Suprapubic skin (tissue), 4 donors: ENCODE results near the gene RAE1.

ENCODE experiments used
- EP300 ChIP-seq: sonication (generic); formaldehyde crosslinking; IDR thresholded peaks from one replicate; pipeline ENCODE4 v1.6.1; 2017; ENCODE audit warnings: antibody characterized with exemption
- POLR2A ChIP-seq, 2 donors: fragments of 450-650 bp; IDR thresholded peaks; one replicate each; pipeline ENCODE4 v1.6.1; 2017; ENCODE audit warnings: antibody characterized with exemption in 2 of 2, mild to moderate bottlenecking in 2 of 2, moderate library complexity in 2 of 2
- POLR2AphosphoS5 ChIP-seq, 3 donors: sonication (generic); formaldehyde crosslinking; IDR thresholded peaks; one replicate each; pipeline ENCODE4 v1.6.1; 2017; ENCODE audit warnings: antibody characterized with exemption in 3 of 3
- TF ChIP-seq, protein P1 (sequence below), 2 donors: fragments of 200-600 bp in 1 of 2; fragments of 450-650 bp in 1 of 2; sonication (generic) in 1 of 2; IDR thresholded peaks; one replicate each; pipeline ENCODE4 v1.5.1; 2016 to 2019; ENCODE audit warnings: antibody characterized with exemption in 2 of 2, mild to moderate bottlenecking in 1 of 2, moderate library complexity in 1 of 2

DNA sequence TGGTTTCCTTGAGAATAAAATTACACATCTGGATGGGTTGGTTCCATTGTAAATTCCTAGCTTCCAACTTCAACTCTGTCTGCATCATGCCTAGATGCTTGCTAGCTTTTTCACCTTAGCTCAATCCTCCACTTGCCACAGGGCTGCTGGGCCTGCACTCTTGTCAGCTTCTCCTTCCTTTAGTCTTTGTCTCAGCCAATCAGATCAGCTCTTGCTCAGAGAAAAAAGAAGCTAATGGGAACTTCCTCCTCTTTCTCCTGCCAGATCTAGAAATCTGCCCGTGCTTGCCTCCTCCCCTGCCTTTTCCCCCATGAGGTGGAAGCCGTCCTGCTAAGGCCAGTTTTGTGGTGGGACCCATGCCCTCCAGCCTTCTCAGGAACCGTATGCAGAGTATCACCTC, 18.5 kb downstream of the RAE1 start:
- TF ChIP-seq, protein P1, sequence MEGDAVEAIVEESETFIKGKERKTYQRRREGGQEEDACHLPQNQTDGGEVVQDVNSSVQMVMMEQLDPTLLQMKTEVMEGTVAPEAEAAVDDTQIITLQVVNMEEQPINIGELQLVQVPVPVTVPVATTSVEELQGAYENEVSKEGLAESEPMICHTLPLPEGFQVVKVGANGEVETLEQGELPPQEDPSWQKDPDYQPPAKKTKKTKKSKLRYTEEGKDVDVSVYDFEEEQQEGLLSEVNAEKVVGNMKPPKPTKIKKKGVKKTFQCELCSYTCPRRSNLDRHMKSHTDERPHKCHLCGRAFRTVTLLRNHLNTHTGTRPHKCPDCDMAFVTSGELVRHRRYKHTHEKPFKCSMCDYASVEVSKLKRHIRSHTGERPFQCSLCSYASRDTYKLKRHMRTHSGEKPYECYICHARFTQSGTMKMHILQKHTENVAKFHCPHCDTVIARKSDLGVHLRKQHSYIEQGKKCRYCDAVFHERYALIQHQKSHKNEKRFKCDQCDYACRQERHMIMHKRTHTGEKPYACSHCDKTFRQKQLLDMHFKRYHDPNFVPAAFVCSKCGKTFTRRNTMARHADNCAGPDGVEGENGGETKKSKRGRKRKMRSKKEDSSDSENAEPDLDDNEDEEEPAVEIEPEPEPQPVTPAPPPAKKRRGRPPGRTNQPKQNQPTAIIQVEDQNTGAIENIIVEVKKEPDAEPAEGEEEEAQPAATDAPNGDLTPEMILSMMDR (IDR thresholded peaks at IDR 0.05) = no peak
- TF ChIP-seq POLR2AphosphoS5 (IDR thresholded peaks at IDR 0.05) = no peak
- TF ChIP-seq POLR2A (IDR thresholded peaks at IDR 0.05) = no peak
- no peak for TF ChIP-seq EP300
